Upper lobe of left lung (tissue), 4 donors: ENCODE measurements around the gene YIF1B.

Source experiments
- POLR2A ChIP-seq, 4 donors: fragments of 450-650 bp; IDR thresholded peaks; one replicate each; pipeline ENCODE4 v1.5.1; 2016 to 2017; ENCODE audit warnings: antibody characterized with exemption in 4 of 4, mild to moderate bottlenecking in 2 of 4
- TF ChIP-seq, protein P1 (sequence below), 6 experiments: fragments of 450-650 bp in 4 of 6; fragments of 200-600 bp in 2 of 6; sonication (generic) in 2 of 6; IDR thresholded peaks; one replicate each; pipeline ENCODE4 v1.5.1; 2016 to 2019; ENCODE audit warnings: antibody characterized with exemption in 6 of 6

DNA sequence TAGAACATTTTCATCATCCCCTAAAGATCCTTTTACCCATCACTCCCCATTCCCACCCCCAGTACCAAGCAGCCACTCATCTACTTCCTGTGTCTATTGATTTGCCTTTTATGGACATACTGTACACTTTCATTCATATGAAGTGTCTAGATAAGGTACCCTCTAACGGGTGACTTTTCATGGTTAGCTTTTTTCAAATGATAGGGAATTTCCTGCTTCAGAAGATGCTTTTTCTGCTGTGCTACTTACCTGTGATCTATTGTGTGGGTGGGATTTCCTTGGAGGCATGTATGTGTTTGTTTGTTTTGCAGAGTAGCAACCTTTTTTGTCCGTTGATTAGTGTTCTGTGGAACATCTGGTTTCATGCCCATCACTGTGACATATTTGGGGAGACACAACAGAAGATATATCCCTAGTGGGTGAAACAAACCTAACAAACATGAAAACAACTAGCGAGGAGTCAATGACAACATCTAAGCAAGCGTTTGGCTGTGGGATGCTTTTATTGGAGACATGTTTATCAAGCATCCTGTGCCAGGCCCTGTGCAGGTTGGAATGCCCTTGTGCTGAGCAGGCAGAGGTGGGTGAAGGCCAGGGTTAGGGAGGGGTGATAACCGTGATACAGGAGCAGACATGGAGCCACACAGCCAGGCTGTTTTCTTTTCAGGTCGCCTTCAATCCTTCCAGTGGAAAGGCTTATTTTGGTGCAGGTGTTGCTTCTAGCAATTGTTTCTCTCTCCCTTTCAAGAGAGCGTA is 33.8 kb downstream of the YIF1B start:
- TF ChIP-seq, protein P1, sequence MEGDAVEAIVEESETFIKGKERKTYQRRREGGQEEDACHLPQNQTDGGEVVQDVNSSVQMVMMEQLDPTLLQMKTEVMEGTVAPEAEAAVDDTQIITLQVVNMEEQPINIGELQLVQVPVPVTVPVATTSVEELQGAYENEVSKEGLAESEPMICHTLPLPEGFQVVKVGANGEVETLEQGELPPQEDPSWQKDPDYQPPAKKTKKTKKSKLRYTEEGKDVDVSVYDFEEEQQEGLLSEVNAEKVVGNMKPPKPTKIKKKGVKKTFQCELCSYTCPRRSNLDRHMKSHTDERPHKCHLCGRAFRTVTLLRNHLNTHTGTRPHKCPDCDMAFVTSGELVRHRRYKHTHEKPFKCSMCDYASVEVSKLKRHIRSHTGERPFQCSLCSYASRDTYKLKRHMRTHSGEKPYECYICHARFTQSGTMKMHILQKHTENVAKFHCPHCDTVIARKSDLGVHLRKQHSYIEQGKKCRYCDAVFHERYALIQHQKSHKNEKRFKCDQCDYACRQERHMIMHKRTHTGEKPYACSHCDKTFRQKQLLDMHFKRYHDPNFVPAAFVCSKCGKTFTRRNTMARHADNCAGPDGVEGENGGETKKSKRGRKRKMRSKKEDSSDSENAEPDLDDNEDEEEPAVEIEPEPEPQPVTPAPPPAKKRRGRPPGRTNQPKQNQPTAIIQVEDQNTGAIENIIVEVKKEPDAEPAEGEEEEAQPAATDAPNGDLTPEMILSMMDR (IDR thresholded peaks at IDR 0.05) = no peak
- TF ChIP-seq POLR2A (IDR thresholded peaks at IDR 0.05) = no peak
